ENCODE data around the gene SHISA9. TPM values are rescaled to one million over a fixed set of nuclear protein-coding genes. Genes with fewer than 3 reads are reported as not detected.

The SHISA9 gene
- total and polyA plus RNA-seq, 7 donors: 0.01 to 0.97 (median 0.07) TPM

DNA sequence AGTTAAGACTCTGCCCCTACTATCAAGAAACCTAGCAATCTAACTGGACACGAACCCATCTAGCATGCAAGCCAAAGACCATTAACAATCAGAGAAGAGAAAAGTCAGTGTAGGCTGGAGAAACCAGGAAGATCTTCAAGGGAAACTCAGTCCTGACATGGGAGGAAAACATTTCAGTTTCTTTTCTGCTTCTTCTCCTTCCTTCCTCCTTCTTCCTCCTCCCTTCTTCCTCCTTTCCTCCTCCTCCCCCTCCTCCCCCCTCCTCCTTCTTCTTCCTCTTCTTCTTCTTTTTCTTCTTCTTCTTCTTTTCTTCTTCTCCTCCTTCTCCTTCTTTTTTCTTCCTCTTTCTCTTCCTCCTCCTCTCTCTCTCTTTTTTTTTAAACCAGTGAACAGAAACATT lies 29.6 kb upstream of the SHISA9 start:
- intact Hi-C loops (cut with DNase I): no loop called here
- DNase-seq (no peak), ATAC-seq (no peak)
- Histone ChIP-seq H3K9me3 (no peaks in the 10 kb centered on the region), H3K4me1 (no peaks in the 10 kb centered on the region), H3K27me3 (ENCODE audit: insufficient read depth in 3 of 3, low read length in 2 of 3) (no peaks in the 10 kb centered on the region), H3K4me3 (no peak overlapping the region), H3K36me3 (ENCODE audit: insufficient read depth in 1 of 2, low read depth in 1 of 2) (no peaks in the 10 kb centered on the region), H3K27ac (no peak overlapping the region)
- 40 to 67% (median 50%) methylated on average over 1 of the region's 1 CpG for WGBS, 3 donors
- TF ChIP-seq, protein P1, sequence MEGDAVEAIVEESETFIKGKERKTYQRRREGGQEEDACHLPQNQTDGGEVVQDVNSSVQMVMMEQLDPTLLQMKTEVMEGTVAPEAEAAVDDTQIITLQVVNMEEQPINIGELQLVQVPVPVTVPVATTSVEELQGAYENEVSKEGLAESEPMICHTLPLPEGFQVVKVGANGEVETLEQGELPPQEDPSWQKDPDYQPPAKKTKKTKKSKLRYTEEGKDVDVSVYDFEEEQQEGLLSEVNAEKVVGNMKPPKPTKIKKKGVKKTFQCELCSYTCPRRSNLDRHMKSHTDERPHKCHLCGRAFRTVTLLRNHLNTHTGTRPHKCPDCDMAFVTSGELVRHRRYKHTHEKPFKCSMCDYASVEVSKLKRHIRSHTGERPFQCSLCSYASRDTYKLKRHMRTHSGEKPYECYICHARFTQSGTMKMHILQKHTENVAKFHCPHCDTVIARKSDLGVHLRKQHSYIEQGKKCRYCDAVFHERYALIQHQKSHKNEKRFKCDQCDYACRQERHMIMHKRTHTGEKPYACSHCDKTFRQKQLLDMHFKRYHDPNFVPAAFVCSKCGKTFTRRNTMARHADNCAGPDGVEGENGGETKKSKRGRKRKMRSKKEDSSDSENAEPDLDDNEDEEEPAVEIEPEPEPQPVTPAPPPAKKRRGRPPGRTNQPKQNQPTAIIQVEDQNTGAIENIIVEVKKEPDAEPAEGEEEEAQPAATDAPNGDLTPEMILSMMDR (IDR thresholded peaks at IDR 0.05): no peak

DNA sequence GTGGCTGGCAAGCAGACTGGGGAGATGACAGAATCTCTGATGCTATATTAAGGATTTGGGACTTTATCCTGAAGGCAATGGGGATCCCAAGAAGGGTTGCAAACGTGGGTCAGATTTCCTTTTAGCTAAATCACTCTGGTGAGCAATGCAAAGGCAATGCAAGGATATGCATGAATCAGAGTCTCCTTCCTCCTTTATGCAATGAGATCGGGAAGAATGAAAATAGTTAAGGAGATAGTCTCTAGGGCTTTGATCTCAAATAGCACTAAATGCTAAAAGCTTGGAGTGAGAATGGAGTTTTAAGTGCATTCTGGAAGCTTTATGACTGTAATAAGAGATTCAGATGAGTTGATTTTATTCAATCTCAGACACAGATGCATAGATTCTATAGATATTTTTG lies 27.2 kb upstream of the SHISA9 start:
- no peaks in the 10 kb centered on the region for H3K36me3 ChIP-seq (ENCODE audit: insufficient read depth in 1 of 2, low read depth in 1 of 2)
- ATAC-seq (no peak), DNase-seq (no peak)
- no peak overlapping the region for H3K27ac ChIP-seq
- no peaks in the 10 kb centered on the region for H3K4me1 ChIP-seq
- H3K4me3 ChIP-seq: no peak overlapping the region
- H3K9me3 ChIP-seq: no peaks in the 10 kb centered on the region
- H3K27me3 ChIP-seq (ENCODE audit: insufficient read depth in 3 of 3, low read length in 2 of 3): no peaks in the 10 kb centered on the region
- intact Hi-C loops (cut with DNase I): no loop called here
- 16 to 24% (median 24%) methylated on average over 2 of the region's 2 CpGs for WGBS, 3 donors
- TF ChIP-seq, protein P1 (IDR thresholded peaks at IDR 0.05): no peak

DNA sequence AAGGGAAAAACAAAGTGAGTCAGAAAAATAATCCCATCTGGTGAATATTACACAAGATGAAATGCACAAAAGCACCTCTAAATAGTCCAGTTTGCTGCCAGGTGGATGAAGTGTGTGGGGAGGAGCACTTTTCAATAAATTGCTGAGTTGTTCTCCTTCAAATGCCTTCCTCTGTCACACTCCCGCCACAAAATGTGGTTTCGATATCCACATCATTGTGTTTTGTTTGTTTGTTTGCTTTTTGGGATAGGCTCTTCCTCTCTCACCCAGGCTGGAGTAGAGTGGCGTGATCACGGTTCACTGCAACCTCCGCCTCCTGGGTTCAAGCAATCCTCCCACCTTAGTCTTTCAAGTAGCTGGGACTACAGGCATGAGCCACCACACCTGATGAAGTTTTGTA lies 24.6 kb upstream of the SHISA9 start:
- H3K36me3 ChIP-seq (ENCODE audit: insufficient read depth in 1 of 2, low read depth in 1 of 2): no peaks in the 10 kb centered on the region
- ATAC-seq: no peak
- H3K4me1 ChIP-seq: no peaks in the 10 kb centered on the region
- intact Hi-C loops (cut with DNase I): no loop called here
- TF ChIP-seq, protein P1 (IDR thresholded peaks at IDR 0.05): no peak
- H3K27ac ChIP-seq: no peak overlapping the region
- H3K4me3 ChIP-seq: no peak overlapping the region
- no peaks in the 10 kb centered on the region for H3K9me3 ChIP-seq
- 82 to 85% (median 82%) methylated on average over 5 of the region's 5 CpGs for WGBS, 3 donors
- DNase-seq: no peak
- no peaks in the 10 kb centered on the region for H3K27me3 ChIP-seq (ENCODE audit: insufficient read depth in 3 of 3, low read length in 2 of 3)

DNA sequence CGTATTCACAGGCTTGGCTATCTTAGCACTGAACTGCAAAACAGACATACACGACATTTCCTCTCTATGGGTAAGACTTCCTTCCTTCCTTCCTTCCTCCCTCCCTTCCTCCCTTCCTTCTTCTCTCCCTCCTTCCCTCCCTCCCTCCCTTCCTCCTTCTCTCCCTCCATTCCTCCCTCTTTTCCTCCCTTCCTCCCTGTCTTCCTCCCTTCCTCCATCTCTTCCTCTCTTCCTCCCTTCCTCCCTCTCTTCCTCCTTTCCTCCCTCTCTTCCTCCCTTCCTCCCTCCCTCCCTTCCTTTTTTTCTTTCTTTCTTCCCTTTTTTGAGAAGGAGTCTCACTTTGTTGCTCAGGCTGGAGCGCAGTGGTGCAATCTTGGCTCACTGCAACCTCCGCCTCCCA lies 22.4 kb upstream of the SHISA9 start:
- intact Hi-C loops (cut with DNase I): no loop called here
- H3K27me3 ChIP-seq (ENCODE audit: insufficient read depth in 3 of 3, low read length in 2 of 3): no peaks in the 10 kb centered on the region
- TF ChIP-seq, protein P1 (IDR thresholded peaks at IDR 0.05): no peak
- peaks cover 3% of the 10 kb centered on the region for H3K9me3 ChIP-seq
- no peak overlapping the region for H3K4me3 ChIP-seq
- H3K4me1 ChIP-seq: no peaks in the 10 kb centered on the region
- ATAC-seq: no peak
- DNase-seq: no peak
- H3K36me3 ChIP-seq (ENCODE audit: insufficient read depth in 1 of 2, low read depth in 1 of 2): no peaks in the 10 kb centered on the region
- 70 to 81% (median 71%) methylated on average over 4 of the region's 4 CpGs for WGBS, 3 donors
- no peak overlapping the region for H3K27ac ChIP-seq

DNA sequence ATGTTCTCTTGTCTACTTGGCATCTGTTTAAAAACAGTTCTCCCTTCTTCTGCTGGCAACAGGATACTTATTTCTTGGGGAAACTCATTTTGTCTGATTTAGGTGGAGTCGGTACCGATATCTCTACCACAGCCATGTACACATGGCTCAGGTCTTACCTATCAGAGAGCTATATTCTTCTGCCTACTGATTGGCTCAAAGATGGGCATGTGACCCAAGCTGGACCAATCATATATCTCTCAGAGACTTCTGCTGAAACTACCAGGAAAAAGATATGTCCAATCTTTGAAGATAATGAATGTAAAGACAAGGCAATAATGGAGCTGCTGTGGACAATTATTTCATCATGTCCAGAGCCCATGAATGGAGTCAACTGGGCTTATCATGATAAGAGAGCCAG lies 21.6 kb upstream of the SHISA9 start:
- H3K4me3 ChIP-seq: no peak overlapping the region
- DNase-seq (no peak), ATAC-seq (no peak)
- H3K27me3 ChIP-seq (ENCODE audit: insufficient read depth in 3 of 3, low read length in 2 of 3): no peaks in the 10 kb centered on the region
- TF ChIP-seq, protein P1 (IDR thresholded peaks at IDR 0.05): no peak
- intact Hi-C loops (cut with DNase I): no loop called here
- no peaks in the 10 kb centered on the region for H3K4me1 ChIP-seq
- no peaks in the 10 kb centered on the region for H3K36me3 ChIP-seq (ENCODE audit: insufficient read depth in 1 of 2, low read depth in 1 of 2)
- 95 to 98% (median 98%) methylated on average over 2 of the region's 2 CpGs for WGBS, 3 donors
- peaks cover 8% of the 10 kb centered on the region for H3K9me3 ChIP-seq
- H3K27ac ChIP-seq: no peak overlapping the region
